WERI-Rb-1 (cell line): Measurements from ENCODE around the gene RCL1.
A peak's percentile ranks its signal among the peaks of the same experiment; 100 is the strongest.

Experiments used
- DNase-seq: peaks from one replicate; pipeline ENCODE4 v3.0.0-alpha.2; 2020
- H3K27ac ChIP-seq: fragments of 250-450 bp; sonication (Bioruptor Pico); 2 replicates; pipeline ENCODE4 v1.5.1; 2020; ENCODE audit warnings: mild to moderate bottlenecking, moderate library complexity
- H3K27me3 ChIP-seq: fragments of 250-450 bp; sonication (Bioruptor Pico); 2 replicates; pipeline ENCODE4 v1.5.1; 2021; ENCODE audit warnings: mild to moderate bottlenecking, low read depth, moderate library complexity; ENCODE audit not compliant: insufficient read depth, severe bottlenecking
- H3K36me3 ChIP-seq: fragments of 250-450 bp; sonication (Bioruptor Pico); 2 replicates; pipeline ENCODE4 v1.5.1; 2020; ENCODE audit warnings: mild to moderate bottlenecking, moderate library complexity
- H3K4me3 ChIP-seq: 2 replicates; pipeline ENCODE4 v1.5.1; 2011; ENCODE audit warnings: low read depth, mild to moderate bottlenecking, control low read depth, low read length
- H3K9me3 ChIP-seq: fragments of 250-450 bp; sonication (Bioruptor Pico); 2 replicates; pipeline ENCODE4 v1.5.1; 2021; ENCODE audit warnings: mild to moderate bottlenecking, moderate library complexity; ENCODE audit not compliant: severe bottlenecking
- TF ChIP-seq, protein P1 (sequence below): IDR thresholded peaks from 2 replicates; pipeline ENCODE4 v1.5.1; 2011; ENCODE audit warnings: low read depth, mild to moderate bottlenecking, control low read depth, inconsistent platforms, low read length

RCL1 gene

DNA sequence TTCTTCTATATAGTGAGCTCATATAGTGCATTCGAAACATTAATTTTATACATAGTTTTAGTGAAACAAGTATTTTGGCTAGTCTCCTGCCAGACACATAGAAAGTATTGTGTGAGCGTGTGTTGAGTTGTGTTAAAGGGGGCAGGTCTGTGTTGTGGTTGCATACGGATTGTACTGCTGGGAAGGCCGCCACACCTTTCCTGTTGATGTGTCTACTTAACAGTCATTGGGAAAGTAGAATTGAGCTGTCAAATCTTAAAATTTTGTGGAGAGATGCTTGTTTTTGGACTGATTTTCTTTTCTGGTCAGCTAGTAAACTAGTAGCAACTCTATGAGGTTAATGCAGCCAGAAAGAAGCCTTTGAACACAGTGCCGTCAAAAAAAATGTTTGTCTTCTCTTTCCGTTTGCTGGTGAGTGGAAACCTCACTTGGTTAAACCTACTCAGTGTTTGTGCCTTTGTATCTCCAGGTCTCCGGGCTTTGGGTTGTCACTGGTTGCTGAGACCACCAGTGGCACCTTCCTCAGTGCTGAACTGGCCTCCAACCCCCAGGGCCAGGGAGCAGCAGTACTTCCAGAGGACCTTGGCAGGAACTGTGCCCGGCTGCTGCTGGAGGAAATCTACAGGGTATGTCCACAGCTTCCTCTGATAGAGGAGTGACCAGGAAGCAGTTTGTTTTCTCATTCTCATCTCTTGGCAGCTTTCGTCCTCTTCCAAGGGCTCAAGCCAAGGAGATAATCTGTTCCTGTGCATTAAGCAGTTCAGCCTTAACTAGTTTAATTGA lies 51.5 kb downstream of the RCL1 start:
- H3K27ac ChIP-seq: no peak overlapping the region
- TF ChIP-seq, protein P1, sequence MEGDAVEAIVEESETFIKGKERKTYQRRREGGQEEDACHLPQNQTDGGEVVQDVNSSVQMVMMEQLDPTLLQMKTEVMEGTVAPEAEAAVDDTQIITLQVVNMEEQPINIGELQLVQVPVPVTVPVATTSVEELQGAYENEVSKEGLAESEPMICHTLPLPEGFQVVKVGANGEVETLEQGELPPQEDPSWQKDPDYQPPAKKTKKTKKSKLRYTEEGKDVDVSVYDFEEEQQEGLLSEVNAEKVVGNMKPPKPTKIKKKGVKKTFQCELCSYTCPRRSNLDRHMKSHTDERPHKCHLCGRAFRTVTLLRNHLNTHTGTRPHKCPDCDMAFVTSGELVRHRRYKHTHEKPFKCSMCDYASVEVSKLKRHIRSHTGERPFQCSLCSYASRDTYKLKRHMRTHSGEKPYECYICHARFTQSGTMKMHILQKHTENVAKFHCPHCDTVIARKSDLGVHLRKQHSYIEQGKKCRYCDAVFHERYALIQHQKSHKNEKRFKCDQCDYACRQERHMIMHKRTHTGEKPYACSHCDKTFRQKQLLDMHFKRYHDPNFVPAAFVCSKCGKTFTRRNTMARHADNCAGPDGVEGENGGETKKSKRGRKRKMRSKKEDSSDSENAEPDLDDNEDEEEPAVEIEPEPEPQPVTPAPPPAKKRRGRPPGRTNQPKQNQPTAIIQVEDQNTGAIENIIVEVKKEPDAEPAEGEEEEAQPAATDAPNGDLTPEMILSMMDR: no peak
- H3K4me3 ChIP-seq: no peak overlapping the region
- no peaks in the 10 kb centered on the region for H3K27me3 ChIP-seq
- H3K36me3 ChIP-seq: peaks cover 28% of the 10 kb centered on the region
- no peaks in the 10 kb centered on the region for H3K9me3 ChIP-seq
- DNase-seq: peak; percentile 15

DNA sequence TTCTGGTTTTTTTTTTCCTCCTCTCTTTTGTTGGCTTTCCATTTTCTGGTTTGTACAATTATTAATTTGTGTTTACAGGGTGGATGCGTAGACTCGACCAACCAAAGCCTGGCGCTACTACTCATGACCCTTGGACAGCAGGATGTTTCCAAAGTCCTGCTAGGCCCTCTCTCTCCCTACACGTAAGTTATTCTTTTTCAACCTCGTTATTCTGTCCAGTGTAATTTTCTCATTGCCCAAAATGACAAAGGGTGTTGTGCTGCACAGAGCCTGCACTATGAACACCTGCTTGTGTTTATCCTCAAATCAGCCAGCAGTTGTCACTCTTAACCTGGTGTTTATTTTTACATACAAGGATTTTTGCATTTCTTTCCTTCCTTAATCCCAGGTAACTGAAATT lies 56.6 kb downstream of the RCL1 start:
- no peak for DNase-seq
- Histone ChIP-seq H3K36me3 (peaks cover 36% of the 10 kb centered on the region), H3K27me3 (no peaks in the 10 kb centered on the region), H3K27ac (no peak overlapping the region), H3K9me3 (no peaks in the 10 kb centered on the region), H3K4me3 (no peak overlapping the region)
- TF ChIP-seq, protein P1: no peak

DNA sequence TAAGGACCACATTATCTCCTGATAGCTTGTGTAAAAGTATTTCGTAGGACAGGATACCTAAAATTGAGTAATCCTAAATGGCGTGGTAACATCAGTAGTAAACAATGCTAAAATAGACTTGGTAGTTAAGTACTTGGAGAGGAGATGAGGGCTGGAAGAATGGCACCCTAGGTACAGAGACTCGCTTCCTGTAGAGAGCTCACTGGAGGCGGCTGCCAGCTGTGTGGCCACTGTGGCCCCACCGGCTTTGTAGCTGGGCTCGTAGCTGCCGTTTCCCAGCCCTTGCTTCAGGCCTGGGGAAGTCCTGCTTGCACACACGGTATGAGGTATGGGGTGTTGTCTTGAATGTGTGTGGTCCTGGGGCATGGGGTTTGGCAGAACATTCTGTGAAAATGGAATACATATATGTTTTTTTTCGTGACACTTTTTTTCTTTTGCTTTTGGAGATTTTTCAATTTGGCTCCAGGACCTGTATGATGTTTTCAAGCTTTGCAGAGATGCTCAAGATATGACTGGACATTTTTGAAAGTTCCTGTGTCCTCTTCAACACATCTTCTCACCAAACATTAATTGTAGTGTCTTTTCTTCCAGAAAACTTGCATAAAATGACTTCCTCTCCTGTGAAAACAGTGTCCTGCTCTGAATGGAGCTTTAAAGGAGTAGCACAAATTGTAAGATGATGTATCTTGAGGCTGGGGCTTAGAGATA lies 58.0 kb downstream of the RCL1 start:
- Histone ChIP-seq H3K4me3 (no peak overlapping the region), H3K27ac (no peak overlapping the region), H3K27me3 (no peaks in the 10 kb centered on the region), H3K9me3 (no peaks in the 10 kb centered on the region), H3K36me3 (peaks cover 26% of the 10 kb centered on the region; the same call in 1 of the 2 replicates)
- no peak for DNase-seq
- TF ChIP-seq, protein P1: no peak

DNA sequence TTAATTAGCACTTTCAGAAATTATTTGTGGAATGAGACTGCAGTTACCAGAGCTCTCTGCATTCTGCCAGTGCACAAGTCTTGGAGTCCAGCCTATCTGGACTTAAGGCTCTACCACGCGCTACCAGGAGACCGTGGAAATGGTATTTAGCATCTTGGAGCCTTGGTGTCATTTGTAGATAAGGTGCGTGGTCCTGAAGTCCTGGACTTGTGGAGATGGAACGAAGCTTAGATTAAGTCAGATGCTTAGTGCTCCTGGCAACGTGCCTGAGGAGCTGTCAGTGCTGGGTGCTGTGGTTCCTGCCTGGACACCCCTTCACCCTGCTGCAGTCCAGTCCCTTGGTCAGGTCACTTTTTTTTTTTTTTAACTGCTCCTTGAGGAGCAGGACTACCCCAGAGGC lies 59.7 kb downstream of the RCL1 start:
- DNase-seq: no peak
- no peaks in the 10 kb centered on the region for H3K27me3 ChIP-seq
- H3K9me3 ChIP-seq: no peaks in the 10 kb centered on the region
- no peak overlapping the region for H3K27ac ChIP-seq
- H3K4me3 ChIP-seq: no peak overlapping the region
- TF ChIP-seq, protein P1: no peak
- peaks cover 19% of the 10 kb centered on the region; the same call in 1 of the 2 replicates for H3K36me3 ChIP-seq

DNA sequence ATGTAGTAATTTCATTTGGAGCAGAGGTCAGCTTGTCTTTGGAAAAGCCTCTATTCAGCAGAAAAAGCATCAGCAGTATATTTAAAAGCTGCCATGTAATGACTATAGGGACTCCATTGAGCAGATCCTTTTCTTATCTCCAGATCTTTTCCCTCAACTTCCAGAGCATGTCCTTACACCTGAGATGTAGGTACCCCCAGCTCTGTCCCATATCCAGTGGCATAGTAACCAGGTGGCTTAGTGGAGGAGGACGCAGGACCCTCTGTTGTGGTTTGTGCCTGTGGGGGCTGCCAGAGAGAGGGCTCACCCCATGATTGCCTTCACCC lies 61.5 kb downstream of the RCL1 start:
- H3K27ac ChIP-seq: no peak overlapping the region
- DNase-seq: no peak
- peaks cover 23% of the 10 kb centered on the region for H3K36me3 ChIP-seq
- H3K4me3 ChIP-seq: no peak overlapping the region
- no peaks in the 10 kb centered on the region for H3K9me3 ChIP-seq
- TF ChIP-seq, protein P1: no peak
- H3K27me3 ChIP-seq: no peaks in the 10 kb centered on the region
